ENCODE measurements around the gene AIF1L.

GRCh38 chr9:131069699-131070098 is 26.6 kb upstream of the AIF1L start:
- TF ChIP-seq CTCF (IDR thresholded peaks at IDR 0.05) = no peak
- TF ChIP-seq POLR2A (IDR thresholded peaks at IDR 0.05) = no peak
